ENCODE measurements around the gene GLT6D1.

GRCh38 chr9:135612981-135613910 is 26.1 kb downstream of the GLT6D1 start:
- TF ChIP-seq, protein P1, sequence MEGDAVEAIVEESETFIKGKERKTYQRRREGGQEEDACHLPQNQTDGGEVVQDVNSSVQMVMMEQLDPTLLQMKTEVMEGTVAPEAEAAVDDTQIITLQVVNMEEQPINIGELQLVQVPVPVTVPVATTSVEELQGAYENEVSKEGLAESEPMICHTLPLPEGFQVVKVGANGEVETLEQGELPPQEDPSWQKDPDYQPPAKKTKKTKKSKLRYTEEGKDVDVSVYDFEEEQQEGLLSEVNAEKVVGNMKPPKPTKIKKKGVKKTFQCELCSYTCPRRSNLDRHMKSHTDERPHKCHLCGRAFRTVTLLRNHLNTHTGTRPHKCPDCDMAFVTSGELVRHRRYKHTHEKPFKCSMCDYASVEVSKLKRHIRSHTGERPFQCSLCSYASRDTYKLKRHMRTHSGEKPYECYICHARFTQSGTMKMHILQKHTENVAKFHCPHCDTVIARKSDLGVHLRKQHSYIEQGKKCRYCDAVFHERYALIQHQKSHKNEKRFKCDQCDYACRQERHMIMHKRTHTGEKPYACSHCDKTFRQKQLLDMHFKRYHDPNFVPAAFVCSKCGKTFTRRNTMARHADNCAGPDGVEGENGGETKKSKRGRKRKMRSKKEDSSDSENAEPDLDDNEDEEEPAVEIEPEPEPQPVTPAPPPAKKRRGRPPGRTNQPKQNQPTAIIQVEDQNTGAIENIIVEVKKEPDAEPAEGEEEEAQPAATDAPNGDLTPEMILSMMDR (IDR thresholded peaks at IDR 0.05; ENCODE audit: low read length) = no peak
- TF ChIP-seq EZH2 (optimal IDR thresholded peaks at IDR 0.05; ENCODE audit: low read depth, low read length) (no peak), EZH2phosphoT487 (IDR thresholded peaks at IDR 0.05; ENCODE audit: low read length) (no peak)

All from MM.1S (cell line).